Immature natural killer cell (primary cell): ENCODE results near the gene USH2A. TPM values are rescaled to one million over a fixed set of nuclear protein-coding genes. Genes with fewer than 3 reads are reported as not detected.

ENCODE experiments used
- DNase-seq, 3 donors: peaks; one replicate each; pipeline ENCODE4 v3.0.0; 2022; ENCODE audit warnings: mixed read lengths in 1 of 3
- H3K27ac Mint-ChIP-seq, 6 donors: one replicate each; pipeline ENCODE4 v1.8.0; 2020; ENCODE audit warnings: mixed read lengths in 6 of 6, mild to moderate bottlenecking in 5 of 6, inconsistent platforms in 4 of 6, moderate library complexity in 3 of 6
- H3K27me3 Mint-ChIP-seq, 3 donors: one replicate each; pipeline ENCODE4 v1.8.0; 2020 to 2021; ENCODE audit warnings: low read depth in 3 of 3, mild to moderate bottlenecking in 3 of 3, mixed read lengths in 3 of 3, moderate library complexity in 3 of 3, inconsistent platforms in 1 of 3
- H3K36me3 Mint-ChIP-seq, 3 donors: one replicate each; pipeline ENCODE4 v1.8.0; 2020; ENCODE audit warnings: mixed read lengths in 3 of 3, inconsistent platforms in 2 of 3, mild to moderate bottlenecking in 2 of 3
- H3K4me1 Mint-ChIP-seq, 2 donors: one replicate each; pipeline ENCODE4 v1.8.0; 2020; ENCODE audit warnings: inconsistent platforms in 2 of 2, mild to moderate bottlenecking in 2 of 2, mixed read lengths in 2 of 2, moderate library complexity in 1 of 2
- H3K4me3 Mint-ChIP-seq, 5 donors: one replicate each; pipeline ENCODE4 v1.8.0; 2020; ENCODE audit warnings: mild to moderate bottlenecking in 5 of 5, mixed read lengths in 5 of 5, inconsistent platforms in 3 of 5, moderate library complexity in 3 of 5
- H3K9me3 Mint-ChIP-seq, 6 donors: one replicate each; pipeline ENCODE4 v1.8.0; 2020; ENCODE audit warnings: mild to moderate bottlenecking in 6 of 6, mixed read lengths in 6 of 6, inconsistent platforms in 4 of 6, moderate library complexity in 3 of 6
- polyA plus RNA-seq, 3 donors: library from polyadenylated mRNA; unstranded; fragments of 300-500 nt; fragmentation: Illumina TruSeq; gene quantifications; one replicate each; pipeline ENCODE4 v1.2.3, GENCODE V29; 2021

USH2A gene
- polyA plus RNA-seq, 3 donors from 2014 or later: not detected

GRCh38 chr1:215590779-215591491 is 832.3 kb downstream of the USH2A start:
- Mint-ChIP-seq H3K4me3 (no peak overlapping the region), H3K36me3 (peaks cover 0 to 6% (median 5%) of the 10 kb centered on the region in 3 donors), H3K4me1 (peaks cover 0 to 3% of the 10 kb centered on the region in 2 donors), H3K27me3 (peaks cover 0 to 2% (median 0%) of the 10 kb centered on the region in 3 donors), H3K27ac (no peak overlapping the region), H3K9me3 (peaks cover 0 to 10% (median 5%) of the 10 kb centered on the region in 6 donors)
- no peak for DNase-seq

- peaks cover 0 to 6% (median 0%) of the 10 kb centered on the region in 3 donors for H3K36me3 Mint-ChIP-seq
- H3K4me1 Mint-ChIP-seq: peaks cover 0 to 3% of the 10 kb centered on the region in 2 donors
- H3K9me3 Mint-ChIP-seq: peaks cover 0 to 18% (median 4%) of the 10 kb centered on the region in 6 donors
- H3K4me3 Mint-ChIP-seq: no peak overlapping the region
- H3K27me3 Mint-ChIP-seq: peaks cover 0 to 2% (median 0%) of the 10 kb centered on the region in 3 donors
- no peak overlapping the region for H3K27ac Mint-ChIP-seq
- DNase-seq: no peak
These were observed 833.4 kb downstream of the USH2A start for GRCh38 chr1:215589650-215590435.

- H3K4me1 Mint-ChIP-seq: no peaks in the 10 kb centered on the region
- DNase-seq: no peak
- H3K36me3 Mint-ChIP-seq: peaks cover 4 to 6% (median 6%) of the 10 kb centered on the region in 3 donors
- peaks cover 0 to 14% (median 0%) of the 10 kb centered on the region in 6 donors for H3K9me3 Mint-ChIP-seq
- H3K27me3 Mint-ChIP-seq: no peaks in the 10 kb centered on the region
- no peak overlapping the region for H3K27ac Mint-ChIP-seq
- H3K4me3 Mint-ChIP-seq: no peak overlapping the region
These were observed 838.9 kb downstream of the USH2A start for GRCh38 chr1:215584389-215584788.

GRCh38 chr1:215583185-215583749 is 840.0 kb downstream of the USH2A start:
- Mint-ChIP-seq H3K4me3 (no peak overlapping the region), H3K27me3 (no peaks in the 10 kb centered on the region), H3K27ac (no peak overlapping the region), H3K9me3 (peaks cover 0 to 20% (median 0%) of the 10 kb centered on the region in 6 donors), H3K36me3 (peaks cover 4 to 6% (median 6%) of the 10 kb centered on the region in 3 donors), H3K4me1 (no peaks in the 10 kb centered on the region)
- no peak for DNase-seq

- no peak for DNase-seq
- Mint-ChIP-seq H3K27ac (no peak overlapping the region), H3K4me3 (no peak overlapping the region), H3K36me3 (peaks cover 4 to 6% (median 6%) of the 10 kb centered on the region in 3 donors), H3K9me3 (peaks cover 0 to 20% (median 0%) of the 10 kb centered on the region in 6 donors), H3K4me1 (no peaks in the 10 kb centered on the region), H3K27me3 (no peaks in the 10 kb centered on the region)
These were observed 841.4 kb downstream of the USH2A start for GRCh38 chr1:215581896-215582295.
